OCI-LY7 (cell line): ENCODE data around the gene TSR3. TPM values are rescaled to one million over a fixed set of nuclear protein-coding genes. Genes with fewer than 3 reads are reported as not detected.

Experiments
- BruUV-seq: library from RNA; stranded (reverse); fragments of 400-500 nt; replicated peaks from 2 replicates; lab custom pipeline; 2021; lab: Mats Ljungman, UMichigan
- CTCF ChIA-PET: fragments of 300-600 bp; sonication (Branson Sonifier 250); formaldehyde crosslinking; loops from one replicate; lab custom pipeline; 2022; ENCODE audit warnings: antibody characterized with exemption; ENCODE audit not compliant: unreplicated experiment; lab: Charles Lee
- POLR2A ChIA-PET: fragments of 300-600 bp; sonication (Branson Sonifier 250); formaldehyde crosslinking; loops from one replicate; lab custom pipeline; 2022; ENCODE audit warnings: antibody characterized with exemption; lab: Charles Lee
- DNase-seq: peaks from one replicate; pipeline ENCODE4 v3.0.0-alpha.2; 2015; ENCODE audit warnings: low spot score
- H2AFZ ChIP-seq: fragments of 200-600 bp; sonication (generic), shearing (Covaris generic); 2 replicates; pipeline ENCODE4 v1.6.1; 2014; ENCODE audit warnings: mild to moderate bottlenecking, antibody characterized with exemption, low read length, moderate library complexity
- H3K27ac ChIP-seq: fragments of 200-600 bp; sonication (generic); 2 replicates; pipeline ENCODE4 v1.5.1; 2014; ENCODE audit warnings: mixed run types, low read depth, mild to moderate bottlenecking, moderate library complexity, low read length, inconsistent platforms; ENCODE audit not compliant: poor library complexity, severe bottlenecking
- H3K36me3 ChIP-seq: fragments of 200-600 bp; sonication (generic); 2 replicates; pipeline ENCODE4 v1.6.1; 2014; ENCODE audit warnings: mild to moderate bottlenecking, antibody characterized with exemption, low read length, moderate library complexity, mixed read lengths; ENCODE audit not compliant: insufficient read depth
- H3K4me1 ChIP-seq: fragments of 200-600 bp; sonication (generic); 2 replicates; pipeline ENCODE4 v1.5.1; 2014; ENCODE audit warnings: mild to moderate bottlenecking, low read length; ENCODE audit not compliant: insufficient read depth, poor library complexity, severe bottlenecking
- H3K4me2 ChIP-seq: fragments of 200-600 bp; sonication (generic); 2 replicates; pipeline ENCODE4 v1.6.1; 2014; ENCODE audit warnings: mild to moderate bottlenecking, low read length
- H3K4me3 ChIP-seq: fragments of 200-600 bp; sonication (generic); 2 replicates; pipeline ENCODE4 v1.5.1; 2014; ENCODE audit warnings: mild to moderate bottlenecking, low read depth, low read length; ENCODE audit not compliant: poor library complexity, severe bottlenecking
- H3K79me2 ChIP-seq: fragments of 200-600 bp; sonication (generic); 2 replicates; pipeline ENCODE4 v1.6.1; 2016; ENCODE audit warnings: low read depth, mild to moderate bottlenecking, low read length, moderate library complexity, mixed read lengths; ENCODE audit not compliant: insufficient read depth
- H3K9me2 ChIP-seq: fragments of 200-600 bp; sonication (generic); 2 replicates; pipeline ENCODE4 v1.6.1; 2016; ENCODE audit warnings: mild to moderate bottlenecking, low read length, mixed read lengths; ENCODE audit not compliant: insufficient read depth
- H3K9me3 ChIP-seq: fragments of 200-600 bp; sonication (generic); 2 replicates; pipeline ENCODE4 v1.6.1; 2014; ENCODE audit warnings: mild to moderate bottlenecking, mixed run types, low read length, mixed read lengths
- H4K20me1 ChIP-seq: fragments of 200-600 bp; sonication (generic); 2 replicates; pipeline ENCODE4 v1.6.1; 2014; ENCODE audit warnings: mild to moderate bottlenecking, antibody characterized with exemption, low read length, moderate library complexity, mixed read lengths; ENCODE audit not compliant: insufficient read depth
- EZH2phosphoT487 ChIP-seq: fragments of 200-600 bp; sonication (generic); IDR thresholded peaks from 2 replicates; pipeline ENCODE4 v1.6.1; 2018; ENCODE audit warnings: low read depth, borderline replicate concordance, mild to moderate bottlenecking, mixed run types, antibody characterized with exemption, low read length, moderate library complexity, mixed read lengths
- intact Hi-C: fragments of 100-400 bp; cut with micrococcal nuclease; formaldehyde crosslinking; loops from one replicate; pipeline ENCODE4 v1.10.0; 2022; ENCODE audit not compliant: unreplicated experiment
- total RNA-seq, 2 experiments: library from RNA; depleted of rRNA in 1 of 2; stranded (reverse); fragments of >200 nt in 1 of 2; shearing (Covaris generic) in 1 of 2; gene quantifications; 2 replicates each; pipeline ENCODE4 v1.2.3, GENCODE V29; 2014 to 2022
- TF ChIP-seq, protein P1 (sequence below): fragments of 200-600 bp; sonication (generic); conservative IDR thresholded peaks from 2 replicates; pipeline ENCODE4 v1.5.1; 2014; ENCODE audit warnings: mild to moderate bottlenecking, antibody characterized with exemption, low read length, moderate library complexity, mixed read lengths

Gene TSR3
- total RNA-seq, 2 experiments from 2014 or later = 47.2 to 75.8 TPM

DNA sequence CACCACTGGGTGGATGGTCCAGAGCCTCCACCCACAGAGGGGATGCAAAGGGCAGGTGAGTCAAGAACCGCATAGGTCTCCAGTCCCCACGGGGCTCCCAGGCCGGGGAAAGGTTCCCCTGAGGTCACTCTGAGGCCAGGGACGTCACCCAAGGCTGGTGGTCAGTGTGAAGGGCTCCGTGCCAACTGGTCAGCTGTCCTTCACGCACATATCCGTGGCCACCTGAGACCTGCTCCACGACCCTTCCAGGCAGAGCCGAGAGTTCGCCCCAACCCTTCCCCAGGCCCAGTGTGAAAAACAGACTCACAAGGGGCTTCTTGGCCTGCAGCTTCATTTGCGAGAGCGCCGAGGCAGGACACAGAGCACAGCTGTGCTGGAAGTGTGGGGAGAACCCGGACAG, 2.8 kb downstream of the TSR3 start:
- POLR2A ChIA-PET = no interaction called here
- H3K4me2 ChIP-seq = no peak overlapping the region
- H2AFZ ChIP-seq = no peak overlapping the region
- no peaks in the 10 kb centered on the region for H3K9me2 ChIP-seq
- no peaks in the 10 kb centered on the region for H4K20me1 ChIP-seq
- no peaks in the 10 kb centered on the region for H3K9me3 ChIP-seq
- no peak overlapping the region for H3K27ac ChIP-seq
- BruUV-seq = no TSS peak
- peaks cover 16% of the 10 kb centered on the region for H3K4me1 ChIP-seq
- no peak for TF ChIP-seq EZH2phosphoT487
- TF ChIP-seq, protein P1, sequence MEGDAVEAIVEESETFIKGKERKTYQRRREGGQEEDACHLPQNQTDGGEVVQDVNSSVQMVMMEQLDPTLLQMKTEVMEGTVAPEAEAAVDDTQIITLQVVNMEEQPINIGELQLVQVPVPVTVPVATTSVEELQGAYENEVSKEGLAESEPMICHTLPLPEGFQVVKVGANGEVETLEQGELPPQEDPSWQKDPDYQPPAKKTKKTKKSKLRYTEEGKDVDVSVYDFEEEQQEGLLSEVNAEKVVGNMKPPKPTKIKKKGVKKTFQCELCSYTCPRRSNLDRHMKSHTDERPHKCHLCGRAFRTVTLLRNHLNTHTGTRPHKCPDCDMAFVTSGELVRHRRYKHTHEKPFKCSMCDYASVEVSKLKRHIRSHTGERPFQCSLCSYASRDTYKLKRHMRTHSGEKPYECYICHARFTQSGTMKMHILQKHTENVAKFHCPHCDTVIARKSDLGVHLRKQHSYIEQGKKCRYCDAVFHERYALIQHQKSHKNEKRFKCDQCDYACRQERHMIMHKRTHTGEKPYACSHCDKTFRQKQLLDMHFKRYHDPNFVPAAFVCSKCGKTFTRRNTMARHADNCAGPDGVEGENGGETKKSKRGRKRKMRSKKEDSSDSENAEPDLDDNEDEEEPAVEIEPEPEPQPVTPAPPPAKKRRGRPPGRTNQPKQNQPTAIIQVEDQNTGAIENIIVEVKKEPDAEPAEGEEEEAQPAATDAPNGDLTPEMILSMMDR = no peak
- CTCF ChIA-PET = no interaction called here
- peaks cover 15% of the 10 kb centered on the region for H3K79me2 ChIP-seq
- DNase-seq = no peak
- intact Hi-C loops = no loop called here
- no peak overlapping the region for H3K4me3 ChIP-seq
- peaks cover 15% of the 10 kb centered on the region; the same call in 1 of the 2 replicates for H3K36me3 ChIP-seq

DNA sequence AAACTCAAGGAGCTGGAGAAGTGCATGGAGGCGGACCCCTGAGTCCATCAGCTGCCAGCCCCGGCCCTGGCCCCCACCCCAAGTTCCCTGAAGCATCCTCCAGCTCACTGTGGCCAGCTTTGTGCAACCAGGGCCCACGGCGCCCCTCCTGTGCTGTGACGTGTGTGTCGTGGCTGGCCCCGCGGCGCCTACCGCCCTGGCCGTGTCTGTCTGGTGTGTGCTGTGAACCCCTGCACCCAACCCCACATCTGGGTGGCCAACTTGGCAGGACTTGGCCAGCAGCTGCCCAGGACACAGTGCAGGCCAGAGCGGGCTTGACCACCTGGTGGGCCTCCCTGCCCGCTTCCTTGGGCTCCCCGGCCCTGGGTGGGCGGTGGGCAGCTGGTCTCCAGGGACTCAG, 3.2 kb downstream of the TSR3 start:
- TF ChIP-seq, protein P1 = no peak
- TF ChIP-seq EZH2phosphoT487 = no peak
- DNase-seq = no peak
- H4K20me1 ChIP-seq = no peaks in the 10 kb centered on the region
- H2AFZ ChIP-seq = no peak overlapping the region
- no TSS peak for BruUV-seq
- no peaks in the 10 kb centered on the region for H3K9me3 ChIP-seq
- POLR2A ChIA-PET = no interaction called here
- no peaks in the 10 kb centered on the region for H3K9me2 ChIP-seq
- H3K4me1 ChIP-seq = peaks cover 18% of the 10 kb centered on the region
- H3K27ac ChIP-seq = no peak overlapping the region
- CTCF ChIA-PET = no interaction called here
- peaks cover 15% of the 10 kb centered on the region for H3K79me2 ChIP-seq
- peaks cover 15% of the 10 kb centered on the region; the same call in 1 of the 2 replicates for H3K36me3 ChIP-seq
- no peak overlapping the region for H3K4me3 ChIP-seq
- no peak overlapping the region for H3K4me2 ChIP-seq
- intact Hi-C loops = no loop called here

DNA sequence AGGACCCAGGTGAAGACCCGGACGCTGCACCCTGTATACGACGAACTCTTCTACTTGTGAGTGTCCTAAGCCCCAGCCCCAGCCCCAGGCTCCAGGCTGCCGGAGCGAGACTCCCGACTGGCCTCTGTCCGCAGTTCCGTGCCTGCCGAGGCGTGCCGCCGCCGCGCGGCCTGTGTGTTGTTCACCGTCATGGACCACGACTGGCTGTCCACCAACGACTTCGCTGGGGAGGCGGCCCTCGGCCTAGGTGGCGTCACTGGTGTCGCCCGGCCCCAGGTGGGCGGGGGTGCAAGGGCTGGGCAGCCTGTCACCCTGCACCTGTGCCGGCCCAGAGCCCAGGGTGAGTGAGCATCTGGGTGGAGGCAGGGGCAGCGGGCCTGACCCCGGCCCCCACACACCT, 3.7 kb downstream of the TSR3 start:
- Histone ChIP-seq H3K4me3 (no peak overlapping the region), H4K20me1 (no peaks in the 10 kb centered on the region), H3K36me3 (peaks cover 15% of the 10 kb centered on the region; the same call in 1 of the 2 replicates), H3K4me1 (peaks cover 21% of the 10 kb centered on the region), H3K9me2 (no peaks in the 10 kb centered on the region), H2AFZ (no peak overlapping the region), H3K79me2 (peaks cover 15% of the 10 kb centered on the region), H3K9me3 (no peaks in the 10 kb centered on the region), H3K27ac (no peak overlapping the region), H3K4me2 (no peak overlapping the region)
- ChIA-PET CTCF (no interaction called here), POLR2A (no interaction called here)
- TF ChIP-seq EZH2phosphoT487 = no peak
- TF ChIP-seq, protein P1 = no peak
- BruUV-seq = no TSS peak
- no peak for DNase-seq
- intact Hi-C loops = no loop called here
